ENCODE data around the gene OAS3.
"Not testable (repeated sequence)": the region's sequence is repeated elsewhere in the genome, so short reads cannot be mapped to it uniquely, and the experiment has no call there.

The OAS3 gene

GRCh38 chr12:112916270-112916669 lies 22.0 kb upstream of the OAS3 start:
- H4K20me1 ChIP-seq (ENCODE audit: insufficient read depth, low read length), result no peaks in the 10 kb centered on the region
- H3K79me2 ChIP-seq (ENCODE audit: low read length), result no peaks in the 10 kb centered on the region
- no peak overlapping the region for H3K9ac ChIP-seq (ENCODE audit: low read length)
- H3K4me1 ChIP-seq (ENCODE audit: low read length), result no peaks in the 10 kb centered on the region
- no peak overlapping the region for H2AFZ ChIP-seq (ENCODE audit: low read depth, low read length)
- H3K4me3 ChIP-seq (ENCODE audit: low read length), result no peak overlapping the region
- no peak for TF ChIP-seq EZH2phosphoT487 (IDR thresholded peaks at IDR 0.05; ENCODE audit: low read depth)
- TF ChIP-seq, protein P1, sequence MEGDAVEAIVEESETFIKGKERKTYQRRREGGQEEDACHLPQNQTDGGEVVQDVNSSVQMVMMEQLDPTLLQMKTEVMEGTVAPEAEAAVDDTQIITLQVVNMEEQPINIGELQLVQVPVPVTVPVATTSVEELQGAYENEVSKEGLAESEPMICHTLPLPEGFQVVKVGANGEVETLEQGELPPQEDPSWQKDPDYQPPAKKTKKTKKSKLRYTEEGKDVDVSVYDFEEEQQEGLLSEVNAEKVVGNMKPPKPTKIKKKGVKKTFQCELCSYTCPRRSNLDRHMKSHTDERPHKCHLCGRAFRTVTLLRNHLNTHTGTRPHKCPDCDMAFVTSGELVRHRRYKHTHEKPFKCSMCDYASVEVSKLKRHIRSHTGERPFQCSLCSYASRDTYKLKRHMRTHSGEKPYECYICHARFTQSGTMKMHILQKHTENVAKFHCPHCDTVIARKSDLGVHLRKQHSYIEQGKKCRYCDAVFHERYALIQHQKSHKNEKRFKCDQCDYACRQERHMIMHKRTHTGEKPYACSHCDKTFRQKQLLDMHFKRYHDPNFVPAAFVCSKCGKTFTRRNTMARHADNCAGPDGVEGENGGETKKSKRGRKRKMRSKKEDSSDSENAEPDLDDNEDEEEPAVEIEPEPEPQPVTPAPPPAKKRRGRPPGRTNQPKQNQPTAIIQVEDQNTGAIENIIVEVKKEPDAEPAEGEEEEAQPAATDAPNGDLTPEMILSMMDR (IDR thresholded peaks at IDR 0.05; ENCODE audit: low read depth, low read length), result no peak
- H3K4me2 ChIP-seq (ENCODE audit: low read length), result no peak overlapping the region
- no peaks in the 10 kb centered on the region for H3K27me3 ChIP-seq (ENCODE audit: low read depth, low read length)
- peaks cover 76% of the 10 kb centered on the region for H3K36me3 ChIP-seq (replicated peaks; ENCODE audit: low read depth, low read length)
- no peak overlapping the region for H3K27ac ChIP-seq (ENCODE audit: low read length)
- peaks cover 13% of the 10 kb centered on the region; the same call in 1 of the 2 replicates for H3K9me3 ChIP-seq (ENCODE audit: insufficient read depth, low read length)

GRCh38 chr12:112919121-112919520 lies 19.2 kb upstream of the OAS3 start:
- no peak overlapping the region for H3K4me3 ChIP-seq (ENCODE audit: low read length)
- no peak for TF ChIP-seq EZH2phosphoT487 (IDR thresholded peaks at IDR 0.05; ENCODE audit: low read depth)
- TF ChIP-seq, protein P1 (IDR thresholded peaks at IDR 0.05; ENCODE audit: low read depth, low read length), result no peak
- no peaks in the 10 kb centered on the region for H3K27me3 ChIP-seq (ENCODE audit: low read depth, low read length)
- H3K9me3 ChIP-seq (ENCODE audit: insufficient read depth, low read length), result no peaks in the 10 kb centered on the region
- H3K36me3 ChIP-seq (replicated peaks; ENCODE audit: low read depth, low read length), result peaks cover 63% of the 10 kb centered on the region
- H2AFZ ChIP-seq (ENCODE audit: low read depth, low read length), result no peak overlapping the region
- H3K4me1 ChIP-seq (ENCODE audit: low read length), result peaks cover 7% of the 10 kb centered on the region
- no peak overlapping the region for H3K27ac ChIP-seq (ENCODE audit: low read length)
- no peak overlapping the region for H3K9ac ChIP-seq (ENCODE audit: low read length)
- H3K79me2 ChIP-seq (ENCODE audit: low read length), result no peaks in the 10 kb centered on the region
- H4K20me1 ChIP-seq (ENCODE audit: insufficient read depth, low read length), result no peaks in the 10 kb centered on the region
- no peak overlapping the region for H3K4me2 ChIP-seq (ENCODE audit: low read length)

GRCh38 chr12:112924986-112925385 lies 13.3 kb upstream of the OAS3 start:
- H3K4me1 ChIP-seq (ENCODE audit: low read length), result peaks cover 41% of the 10 kb centered on the region
- no peak for TF ChIP-seq EZH2phosphoT487 (IDR thresholded peaks at IDR 0.05; ENCODE audit: low read depth)
- TF ChIP-seq, protein P1 (IDR thresholded peaks at IDR 0.05; ENCODE audit: low read depth, low read length), result no peak
- H3K79me2 ChIP-seq (ENCODE audit: low read length), result no peaks in the 10 kb centered on the region
- H4K20me1 ChIP-seq (ENCODE audit: insufficient read depth, low read length), result no peaks in the 10 kb centered on the region
- H3K9me3 ChIP-seq (ENCODE audit: insufficient read depth, low read length), result no peaks in the 10 kb centered on the region
- H3K9ac ChIP-seq (ENCODE audit: low read length), result peak overlapping the region; percentile 55
- 0 out of 2 replicates have a peak, but pooled peaks cover 6% of the 10 kb centered on the region for H3K27me3 ChIP-seq (ENCODE audit: low read depth, low read length)
- H3K27ac ChIP-seq (ENCODE audit: low read length), result peak overlapping the region; percentile 84
- peaks cover 29% of the 10 kb centered on the region for H3K36me3 ChIP-seq (replicated peaks; ENCODE audit: low read depth, low read length)
- no peak overlapping the region for H2AFZ ChIP-seq (ENCODE audit: low read depth, low read length)
- H3K4me3 ChIP-seq (ENCODE audit: low read length), result peak overlapping the region; percentile 43
- peak overlapping the region; percentile 73 for H3K4me2 ChIP-seq (ENCODE audit: low read length)

- Histone ChIP-seq H3K36me3 (replicated peaks; ENCODE audit: low read depth, low read length) (peaks cover 20% of the 10 kb centered on the region), H3K4me3 (ENCODE audit: low read length) (peak overlapping the region; percentile 11; the same call in 1 of the 2 replicates), H3K4me2 (ENCODE audit: low read length) (peak overlapping the region; percentile 73), H3K27ac (ENCODE audit: low read length) (peak overlapping the region; percentile 84), H3K4me1 (ENCODE audit: low read length) (peaks cover 41% of the 10 kb centered on the region)
- not testable (repeated sequence) for H3K79me2 ChIP-seq (ENCODE audit: low read length); H4K20me1 ChIP-seq (ENCODE audit: insufficient read depth, low read length); H3K27me3 ChIP-seq (ENCODE audit: low read depth, low read length); H3K9ac ChIP-seq (ENCODE audit: low read length); H3K9me3 ChIP-seq (ENCODE audit: insufficient read depth, low read length); H2AFZ ChIP-seq (ENCODE audit: low read depth, low read length)
These were observed 11.7 kb upstream of the OAS3 start for GRCh38 chr12:112926416-112927033.

Measured in OCI-LY3 (cell line).